SK-N-SH (cell line): ENCODE data around the gene TBL2. TPM values are rescaled to one million over a fixed set of nuclear protein-coding genes. Genes with fewer than 3 reads are reported as not detected.

ENCODE experiments used
- CTCF ChIA-PET: fragments of 300-600, 350-600 bp; formaldehyde crosslinking; extraction: SDS; loops from one replicate; lab custom pipeline; 2021; lab: Yijun Ruan, JAX
- POLR2A ChIA-PET: fragments of 350-600 bp; sonication (Branson Sonifier 250); formaldehyde crosslinking; extraction: SDS; loops from one replicate; lab custom pipeline; 2020; ENCODE audit warnings: antibody characterized with exemption, inconsistent platforms; lab: Yijun Ruan, JAX
- DNase-seq: peaks from one replicate; pipeline ENCODE4 v3.0.0; 2012
- H2AFZ ChIP-seq: fragments of 200-600 bp; sonication (generic); 2 replicates; pipeline ENCODE4 v1.8.1; 2016; ENCODE audit warnings: antibody characterized with exemption, mild to moderate bottlenecking, low read depth
- H3F3A ChIP-seq: fragments of 200-600 bp; sonication (generic); replicated peaks from 2 replicates; pipeline ENCODE3; 2016; ENCODE audit warnings: antibody characterized with exemption, mild to moderate bottlenecking; ENCODE audit not compliant: insufficient read depth
- H3K27ac ChIP-seq, 2 experiments: fragments of 200-500 bp in 1 of 2; fragments of 200-600 bp in 1 of 2; sonication (Bioruptor generic) in 1 of 2; sonication (generic), shearing (Covaris generic) in 1 of 2; 2 replicates each; pipeline versions ENCODE4 v1.5.1 to v1.6.1; 2014 to 2016; ENCODE audit warnings: low read depth in 2 of 2, inconsistent platforms in 1 of 2, low read length in 1 of 2, mild to moderate bottlenecking in 1 of 2, mixed read lengths in 1 of 2
- H3K27me3 ChIP-seq: fragments of 200-600 bp; sonication (generic), shearing (Covaris generic); 2 replicates; pipeline ENCODE4 v1.6.1; 2016; ENCODE audit warnings: mixed run types; ENCODE audit not compliant: insufficient read depth
- H3K36me3 ChIP-seq, 2 experiments: fragments of 200-500 bp in 1 of 2; fragments of 200-600 bp in 1 of 2; sonication (Bioruptor generic) in 1 of 2; sonication (generic) in 1 of 2; replicated peaks in 1 of 2; 2 replicates each; pipeline versions ENCODE3 to v1.5.1; 2014 to 2016; ENCODE audit warnings: low read length in 1 of 2, mild to moderate bottlenecking in 1 of 2; ENCODE audit not compliant: insufficient read depth in 2 of 2, control insufficient read depth in 1 of 2
- H3K4me1 ChIP-seq, 2 experiments: fragments of 200-500 bp in 1 of 2; fragments of 200-600 bp in 1 of 2; sonication (Bioruptor generic) in 1 of 2; sonication (generic), shearing (Covaris generic) in 1 of 2; 2 replicates each; pipeline versions ENCODE4 v1.5.1 to v1.6.1; 2014 to 2016; ENCODE audit warnings: low read depth in 1 of 2, low read length in 1 of 2, mixed run types in 1 of 2; ENCODE audit not compliant: insufficient read depth in 2 of 2, control insufficient read depth in 1 of 2
- H3K4me2 ChIP-seq: fragments of 200-600 bp; sonication (generic), shearing (Covaris generic); 2 replicates; pipeline ENCODE4 v1.6.1; 2017; ENCODE audit warnings: mixed run types
- H3K4me3 ChIP-seq, 2 experiments: fragments of 200-500 bp in 1 of 2; fragments of 200-600 bp in 1 of 2; sonication (Bioruptor generic) in 1 of 2; sonication (generic), shearing (Covaris generic) in 1 of 2; 2 replicates each; pipeline versions ENCODE4 v1.5.1 to v1.8.1; 2014 to 2016; ENCODE audit warnings: low read depth in 2 of 2, inconsistent platforms in 1 of 2, low read length in 1 of 2, mild to moderate bottlenecking in 1 of 2, mixed read lengths in 1 of 2, moderate library complexity in 1 of 2
- H3K79me2 ChIP-seq: fragments of 200-600 bp; sonication (generic); 2 replicates; pipeline ENCODE4 v1.8.1; 2017; ENCODE audit warnings: mild to moderate bottlenecking; ENCODE audit not compliant: insufficient read depth
- H3K9ac ChIP-seq: fragments of 200-600 bp; sonication (generic); 2 replicates; pipeline ENCODE4 v1.6.1; 2017; ENCODE audit warnings: mixed run types
- H3K9me2 ChIP-seq: fragments of 200-600 bp; sonication (generic); 2 replicates; pipeline ENCODE4 v1.6.1; 2017; ENCODE audit warnings: mixed run types
- H3K9me3 ChIP-seq: fragments of 200-600 bp; sonication (generic); 2 replicates; pipeline ENCODE4 v1.6.1; 2017; ENCODE audit warnings: mixed run types, mild to moderate bottlenecking, moderate library complexity
- H4K20me1 ChIP-seq: fragments of 200-600 bp; sonication (generic); 2 replicates; pipeline ENCODE4 v1.6.1; 2017; ENCODE audit warnings: mild to moderate bottlenecking, mixed run types; ENCODE audit not compliant: insufficient read depth
- EP300 ChIP-seq, 2 experiments: IDR thresholded peaks; 2 replicates each; pipeline versions ENCODE4 v1.4.0 to v1.6.1; 2012; ENCODE audit warnings: borderline replicate concordance in 1 of 2, low read depth in 1 of 2, low read length in 1 of 2
- GABPA ChIP-seq: IDR thresholded peaks from 2 replicates; pipeline ENCODE4 v1.4.0; 2012; ENCODE audit warnings: low read depth, mild to moderate bottlenecking
- GATA2 ChIP-seq: sonication (generic); formaldehyde crosslinking; IDR thresholded peaks from 2 replicates; pipeline ENCODE4 v1.5.0; 2020; ENCODE audit warnings: mild to moderate bottlenecking, missing genetic modification reagents
- JUND ChIP-seq: IDR thresholded peaks from 2 replicates; pipeline ENCODE4 v1.4.0; 2012
- MEF2A ChIP-seq: IDR thresholded peaks from 2 replicates; pipeline ENCODE4 v1.4.0; 2012; ENCODE audit warnings: low read depth, borderline replicate concordance
- MXI1 ChIP-seq: IDR thresholded peaks from 2 replicates; pipeline ENCODE4 v1.6.1; 2012; ENCODE audit warnings: mild to moderate bottlenecking, low read depth, low read length, improper control_type of control experiment
- NFIC ChIP-seq: IDR thresholded peaks from 2 replicates; pipeline ENCODE4 v1.4.0; 2012; ENCODE audit warnings: borderline replicate concordance
- PBX3 ChIP-seq: IDR thresholded peaks from 2 replicates; pipeline ENCODE4; 2012
- TEAD4 ChIP-seq: IDR thresholded peaks from 2 replicates; pipeline ENCODE4 v1.4.0; 2012; ENCODE audit warnings: mild to moderate bottlenecking, borderline replicate concordance; ENCODE audit not compliant: insufficient read depth
- YY1 ChIP-seq: IDR thresholded peaks from 2 replicates; pipeline ENCODE4 v1.4.0; 2012; ENCODE audit warnings: low read depth, mild to moderate bottlenecking
- ZBTB33 ChIP-seq: IDR thresholded peaks from 2 replicates; pipeline ENCODE4 v1.4.0; 2012; ENCODE audit warnings: low read depth, borderline replicate concordance
- WGBS: methylation state at CpG from one replicate; pipeline ENCODE4 v1.1.6; 2017; ENCODE audit warnings: low lambda C conversion rate; 5-methylcytosine and 5-hydroxymethylcytosine counted together
- polyA plus RNA-seq, 3 experiments: library from polyadenylated mRNA; depleted of rRNA; stranded (reverse); fragments of >200 nt; gene quantifications; 2 replicates each; pipeline ENCODE4 v1.2.3, GENCODE V29; 2012
- TF ChIP-seq, protein P1 (sequence below): IDR thresholded peaks from 2 replicates; pipeline ENCODE4 v1.6.1; 2012; ENCODE audit warnings: mild to moderate bottlenecking, low read depth, low read length, moderate library complexity

The TBL2 gene
- polyA plus RNA-seq, 1 of the 3 experiments (the other 2 are of a cell fraction) = 63.6 TPM

DNA sequence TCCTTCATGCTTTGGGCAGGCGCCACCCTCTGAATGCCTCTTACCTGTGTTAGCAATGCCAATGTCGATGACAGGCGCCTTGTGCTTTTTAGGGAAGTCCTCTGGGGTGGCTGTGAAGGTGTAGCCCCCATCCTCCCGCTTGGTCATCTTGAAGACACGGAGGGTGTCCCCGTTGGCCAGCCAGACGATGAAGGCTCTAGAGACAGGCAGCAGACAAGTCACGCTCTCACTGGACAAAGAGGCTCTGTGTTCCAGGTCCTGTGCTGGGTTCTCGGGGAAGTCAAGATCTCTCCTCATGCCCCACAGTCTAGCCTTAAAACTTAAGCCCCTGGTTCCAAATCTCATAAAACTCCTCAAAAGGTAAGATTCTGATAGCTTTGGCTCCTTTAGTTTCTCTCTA, 5.1 kb downstream of the TBL2 start:
- Histone ChIP-seq H3K4me3 (no peak overlapping the region), H3K9me2 (no peaks in the 10 kb centered on the region), H4K20me1 (peaks cover 32% of the 10 kb centered on the region), H3K79me2 (peaks cover 57% of the 10 kb centered on the region), H3K4me2 (no peak overlapping the region), H3K27me3 (no peaks in the 10 kb centered on the region), H3K9me3 (no peaks in the 10 kb centered on the region), H3K36me3 (peaks cover 55 to 79% of the 10 kb centered on the region in 2 experiments), H3K27ac (no peak overlapping the region), H2AFZ (no peak overlapping the region), H3K9ac (no peak overlapping the region), H3F3A (peaks cover 13% of the 10 kb centered on the region), H3K4me1 (peaks cover 4 to 10% of the 10 kb centered on the region in 2 experiments; a peak in 3 of 4 replicates)
- CTCF ChIA-PET = interaction anchor here (1.8 kb wide), 1 partner anchor 34 kb away, joined by 6 read pairs; no protein-coding TSS in a partner anchor
- no peak for DNase-seq
- WGBS = 95% methylated on average over 9 of the region's 9 CpGs
- TF ChIP-seq NFIC (no peak), TEAD4 (no peak)
- POLR2A ChIA-PET = no interaction called here

- no peak for DNase-seq
- Histone ChIP-seq H4K20me1 (peaks cover 32% of the 10 kb centered on the region), H3K4me3 (no peak overlapping the region), H2AFZ (no peak overlapping the region), H3F3A (peaks cover 18% of the 10 kb centered on the region), H3K9me3 (no peaks in the 10 kb centered on the region), H3K4me2 (no peak overlapping the region), H3K9me2 (no peaks in the 10 kb centered on the region), H3K27me3 (no peaks in the 10 kb centered on the region), H3K4me1 (peaks cover 4 to 10% of the 10 kb centered on the region in 2 experiments; a peak in 3 of 4 replicates), H3K27ac (no peak overlapping the region), H3K9ac (no peak overlapping the region), H3K36me3 (peaks cover 55 to 79% of the 10 kb centered on the region in 2 experiments), H3K79me2 (peaks cover 52% of the 10 kb centered on the region)
- ChIA-PET CTCF (interaction anchor here (1.6 kb wide), 1 partner anchor 34 kb away, joined by 7 read pairs; no protein-coding TSS in a partner anchor), POLR2A (no interaction called here)
- TF ChIP-seq, protein P1, sequence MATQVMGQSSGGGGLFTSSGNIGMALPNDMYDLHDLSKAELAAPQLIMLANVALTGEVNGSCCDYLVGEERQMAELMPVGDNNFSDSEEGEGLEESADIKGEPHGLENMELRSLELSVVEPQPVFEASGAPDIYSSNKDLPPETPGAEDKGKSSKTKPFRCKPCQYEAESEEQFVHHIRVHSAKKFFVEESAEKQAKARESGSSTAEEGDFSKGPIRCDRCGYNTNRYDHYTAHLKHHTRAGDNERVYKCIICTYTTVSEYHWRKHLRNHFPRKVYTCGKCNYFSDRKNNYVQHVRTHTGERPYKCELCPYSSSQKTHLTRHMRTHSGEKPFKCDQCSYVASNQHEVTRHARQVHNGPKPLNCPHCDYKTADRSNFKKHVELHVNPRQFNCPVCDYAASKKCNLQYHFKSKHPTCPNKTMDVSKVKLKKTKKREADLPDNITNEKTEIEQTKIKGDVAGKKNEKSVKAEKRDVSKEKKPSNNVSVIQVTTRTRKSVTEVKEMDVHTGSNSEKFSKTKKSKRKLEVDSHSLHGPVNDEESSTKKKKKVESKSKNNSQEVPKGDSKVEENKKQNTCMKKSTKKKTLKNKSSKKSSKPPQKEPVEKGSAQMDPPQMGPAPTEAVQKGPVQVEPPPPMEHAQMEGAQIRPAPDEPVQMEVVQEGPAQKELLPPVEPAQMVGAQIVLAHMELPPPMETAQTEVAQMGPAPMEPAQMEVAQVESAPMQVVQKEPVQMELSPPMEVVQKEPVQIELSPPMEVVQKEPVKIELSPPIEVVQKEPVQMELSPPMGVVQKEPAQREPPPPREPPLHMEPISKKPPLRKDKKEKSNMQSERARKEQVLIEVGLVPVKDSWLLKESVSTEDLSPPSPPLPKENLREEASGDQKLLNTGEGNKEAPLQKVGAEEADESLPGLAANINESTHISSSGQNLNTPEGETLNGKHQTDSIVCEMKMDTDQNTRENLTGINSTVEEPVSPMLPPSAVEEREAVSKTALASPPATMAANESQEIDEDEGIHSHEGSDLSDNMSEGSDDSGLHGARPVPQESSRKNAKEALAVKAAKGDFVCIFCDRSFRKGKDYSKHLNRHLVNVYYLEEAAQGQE = no peak
- TF ChIP-seq GATA2 (CRISPR knock-in tag) (no peak), MXI1 (no peak), EP300 (IDR thresholded peaks at IDR 0.05; ENCODE audit: borderline replicate concordance in 1 of 2, low read depth in 1 of 2, low read length in 1 of 2) (no peak), YY1 (no peak), JUND (no peak), TEAD4 (no peak), GABPA (no peak), ZBTB33 (no peak), MEF2A (no peak), PBX3 (no peak)
- 92% methylated on average over 6 of the region's 6 CpGs for WGBS
Measured at GRCh38 chr7:73572767-73573186, 5.6 kb downstream of the TBL2 start.
